RWPE1 (cell line): ENCODE data around the gene CDON.

Experiments
- CTCF ChIA-PET: fragments of 350-600 bp; sonication (Branson Sonifier 250); formaldehyde crosslinking; extraction: SDS; loops from one replicate; lab custom pipeline; 2021; lab: Yijun Ruan, JAX
- POLR2A ChIA-PET: fragments of 400-600 bp; formaldehyde crosslinking; extraction: SDS; loops from one replicate; lab custom pipeline; 2020; ENCODE audit warnings: antibody characterized with exemption; ENCODE audit not compliant: low non-redundant PET; lab: Yijun Ruan, JAX
- DNase-seq: peaks from one replicate; pipeline ENCODE4 v3.0.0; 2012; ENCODE audit warnings: low spot score
- H3K27ac ChIP-seq: fragments of 450-650 bp; 2 replicates; pipeline ENCODE4 v1.5.1; 2017
- TF ChIP-seq, protein P1 (sequence below): fragments of 450-650 bp; conservative IDR thresholded peaks from 2 replicates; pipeline ENCODE4 v1.5.1; 2017; ENCODE audit warnings: low read depth, mild to moderate bottlenecking

The CDON gene

DNA sequence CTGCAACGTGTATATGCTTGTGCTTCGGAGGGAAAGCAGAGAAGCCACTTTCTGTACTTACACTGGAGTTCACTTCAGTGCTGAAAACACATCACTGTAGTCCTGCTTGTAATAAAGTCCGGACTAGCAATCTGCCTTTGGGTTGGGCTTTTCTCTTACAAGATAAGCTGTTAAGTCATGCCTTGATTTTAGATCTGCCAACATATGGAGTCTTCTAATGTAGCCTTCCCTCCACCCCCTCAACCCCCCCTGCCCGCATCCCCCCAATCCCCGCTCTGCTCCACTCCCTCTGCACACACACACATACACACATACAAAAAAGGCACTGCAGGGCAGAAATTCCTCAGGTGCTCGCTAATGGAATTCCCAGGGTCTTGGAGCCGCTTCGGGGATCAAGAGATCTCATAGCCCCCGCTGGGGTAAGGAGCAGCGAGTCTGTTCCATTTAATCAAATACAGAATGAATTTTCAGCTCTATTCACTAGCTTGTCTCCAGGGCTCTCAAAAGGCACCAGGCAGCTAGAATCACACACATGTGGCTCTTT, 3.4 kb downstream of the CDON start:
- no peak for DNase-seq
- TF ChIP-seq, protein P1, sequence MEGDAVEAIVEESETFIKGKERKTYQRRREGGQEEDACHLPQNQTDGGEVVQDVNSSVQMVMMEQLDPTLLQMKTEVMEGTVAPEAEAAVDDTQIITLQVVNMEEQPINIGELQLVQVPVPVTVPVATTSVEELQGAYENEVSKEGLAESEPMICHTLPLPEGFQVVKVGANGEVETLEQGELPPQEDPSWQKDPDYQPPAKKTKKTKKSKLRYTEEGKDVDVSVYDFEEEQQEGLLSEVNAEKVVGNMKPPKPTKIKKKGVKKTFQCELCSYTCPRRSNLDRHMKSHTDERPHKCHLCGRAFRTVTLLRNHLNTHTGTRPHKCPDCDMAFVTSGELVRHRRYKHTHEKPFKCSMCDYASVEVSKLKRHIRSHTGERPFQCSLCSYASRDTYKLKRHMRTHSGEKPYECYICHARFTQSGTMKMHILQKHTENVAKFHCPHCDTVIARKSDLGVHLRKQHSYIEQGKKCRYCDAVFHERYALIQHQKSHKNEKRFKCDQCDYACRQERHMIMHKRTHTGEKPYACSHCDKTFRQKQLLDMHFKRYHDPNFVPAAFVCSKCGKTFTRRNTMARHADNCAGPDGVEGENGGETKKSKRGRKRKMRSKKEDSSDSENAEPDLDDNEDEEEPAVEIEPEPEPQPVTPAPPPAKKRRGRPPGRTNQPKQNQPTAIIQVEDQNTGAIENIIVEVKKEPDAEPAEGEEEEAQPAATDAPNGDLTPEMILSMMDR, result no peak
- no peak overlapping the region for H3K27ac ChIP-seq
- CTCF ChIA-PET, result no interaction called here
- POLR2A ChIA-PET, result no interaction called here

DNA sequence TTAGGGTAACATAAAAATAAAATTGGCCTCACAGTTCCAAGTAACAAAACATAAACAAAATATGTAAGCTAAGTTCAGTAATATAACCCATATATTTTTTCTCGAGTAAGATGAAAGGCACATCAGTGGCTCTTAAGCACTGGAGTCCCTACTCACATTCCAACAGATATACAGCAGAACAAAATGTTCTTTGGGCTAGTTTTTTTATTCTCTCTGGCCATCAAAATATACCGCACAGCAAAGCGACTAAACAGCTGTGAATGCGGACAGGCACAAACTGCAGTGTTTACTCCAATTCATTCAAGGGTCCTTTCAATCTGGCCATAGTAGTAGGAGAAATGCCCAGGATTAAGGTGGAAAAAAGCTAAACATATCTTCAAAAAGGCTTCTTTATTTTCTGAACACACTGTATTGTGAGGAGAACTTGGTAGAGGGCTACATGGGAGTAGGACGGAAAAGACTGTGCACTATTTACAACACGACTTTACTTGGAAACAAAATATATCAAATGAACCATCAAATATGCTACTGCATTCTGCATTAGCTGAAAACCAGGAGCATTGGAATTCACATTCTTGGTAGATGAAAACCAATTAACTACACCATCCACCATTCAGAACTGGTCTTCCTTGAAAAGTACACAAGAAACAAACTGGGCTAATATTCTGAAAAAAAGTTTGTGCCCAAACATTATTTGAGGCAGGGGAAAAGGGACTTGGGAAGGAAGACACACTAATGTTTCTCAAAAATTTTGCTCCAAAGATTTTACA, 4.4 kb downstream of the CDON start:
- ChIA-PET CTCF (no interaction called here), POLR2A (no interaction called here)
- no peak overlapping the region for H3K27ac ChIP-seq
- TF ChIP-seq, protein P1, result no peak
- no peak for DNase-seq

DNA sequence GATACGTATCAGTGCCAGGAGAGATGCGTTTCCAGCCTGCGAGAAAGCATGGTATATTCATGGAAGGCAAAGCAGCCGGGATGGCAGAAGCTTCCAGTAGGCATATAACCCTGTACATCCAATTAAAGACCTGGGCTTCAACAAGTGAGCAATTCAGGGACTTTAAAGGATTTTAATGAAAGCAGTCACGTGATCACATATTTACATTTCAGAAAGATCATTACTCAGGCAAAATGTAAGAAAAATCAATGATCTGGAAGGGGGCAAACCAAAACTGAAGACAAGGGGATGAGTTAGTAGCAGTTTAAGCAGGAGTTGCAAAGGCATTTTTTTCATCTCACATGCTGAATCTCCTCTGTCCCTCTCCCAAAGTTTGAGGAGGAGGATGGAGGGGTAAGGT, 7.8 kb downstream of the CDON start:
- ChIA-PET POLR2A (no interaction called here), CTCF (interaction anchor here (0.7 kb wide), 1 partner anchor 10 kb away, joined by 3 read pairs; no protein-coding TSS in a partner anchor)
- no peak overlapping the region for H3K27ac ChIP-seq

DNA sequence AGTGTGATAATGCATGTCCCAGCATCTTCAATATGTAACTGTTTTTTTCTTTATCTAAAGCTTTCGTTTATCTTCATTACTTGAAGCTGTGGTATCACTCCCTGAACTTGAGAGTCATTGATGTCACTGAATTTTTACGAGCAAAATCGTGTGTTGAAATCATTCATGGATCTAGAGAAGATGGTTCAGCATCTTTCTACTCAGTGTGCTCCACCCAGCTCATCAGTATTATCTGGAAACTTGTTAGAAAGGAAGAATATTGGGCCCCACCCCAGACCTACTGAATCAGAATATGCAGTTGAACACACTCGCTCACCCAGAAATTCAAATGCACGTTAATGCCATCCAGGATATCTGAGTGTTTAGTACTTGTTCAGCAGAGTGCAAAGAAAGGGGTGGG, 8.3 kb downstream of the CDON start:
- TF ChIP-seq, protein P1, result no peak
- POLR2A ChIA-PET, result no interaction called here
- DNase-seq, result no peak
- CTCF ChIA-PET, result no interaction called here
- H3K27ac ChIP-seq, result no peak overlapping the region

More for the DNA sequence above, 7.8 kb downstream of the CDON start:
- DNase-seq, result no peak
- TF ChIP-seq, protein P1, result no peak

DNA sequence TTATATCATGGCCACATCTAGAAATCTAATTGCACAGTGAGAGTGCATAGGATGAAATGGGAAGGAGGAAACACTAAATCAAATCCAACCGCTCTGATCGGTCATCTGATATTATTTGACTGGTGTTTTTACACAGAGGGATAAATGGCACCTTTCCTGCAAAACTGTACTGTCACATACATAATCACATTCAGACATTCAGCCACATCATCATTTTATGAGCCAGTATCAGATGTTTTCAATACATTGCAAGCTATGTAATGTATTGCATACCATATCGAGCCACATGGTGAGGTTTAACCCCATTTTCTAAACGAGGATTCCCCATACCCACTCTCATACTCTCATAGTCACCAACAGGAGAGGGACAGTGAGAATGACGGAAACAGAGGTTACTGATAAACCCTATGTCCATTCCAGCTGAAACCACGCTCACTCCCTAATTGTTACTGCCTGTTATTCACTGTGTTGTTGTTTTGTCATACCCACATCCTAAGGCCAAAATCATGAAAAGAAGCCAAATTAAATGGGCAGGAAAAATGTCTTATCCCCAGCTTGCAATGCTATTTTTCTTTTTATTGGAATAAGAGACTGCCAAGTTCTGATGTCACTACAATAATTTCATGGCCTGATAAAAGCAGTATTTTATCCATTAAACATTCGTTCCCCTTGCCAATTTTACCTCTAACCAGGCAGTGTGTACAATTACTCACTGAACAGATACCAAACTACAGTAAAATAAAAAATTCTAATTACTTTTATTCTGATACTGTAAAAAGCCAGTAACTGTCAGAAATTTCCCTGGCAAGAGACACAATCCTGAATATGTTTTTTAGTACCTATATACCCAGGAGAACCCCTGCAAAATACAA, 9.0 kb downstream of the CDON start:
- no peak overlapping the region for H3K27ac ChIP-seq

More for the DNA sequence above, 9.0 kb downstream of the CDON start:
- no peak for DNase-seq
- ChIA-PET CTCF (interaction anchor here (1.0 kb wide), 1 partner anchor 112 kb away, joined by 3 read pairs; no protein-coding TSS in a partner anchor), POLR2A (no interaction called here)
- TF ChIP-seq, protein P1, result no peak
